K562 (cell line): ENCODE data around the gene ACAP3. TPM values are rescaled to one million over a fixed set of nuclear protein-coding genes. Genes with fewer than 3 reads are reported as not detected.
A peak's percentile ranks its signal among the peaks of the same experiment; 100 is the strongest.

Experiments used
- ATAC-seq: fragments of 200-7000 bp; cut with Tn5 transposase; 3 replicates; pipeline ENCODE4 v1.9.1; 2020; ENCODE audit warnings: moderate library complexity
- BruUV-seq: library from RNA; stranded (reverse); fragments of 400-500 nt; replicated peaks from 2 replicates; lab custom pipeline; 2021; lab: Mats Ljungman, UMichigan
- CTCF ChIA-PET: fragments of 300-600 bp; formaldehyde crosslinking; extraction: SDS; loops from one replicate; lab custom pipeline; 2021; ENCODE audit warnings: low intra/inter-chr PET ratio; lab: Yijun Ruan, JAX
- POLR2A ChIA-PET: fragments of 300-600, 350-650 bp; sonication (Branson Sonifier 250); formaldehyde crosslinking; extraction: SDS; loops from one replicate; lab custom pipeline; 2021; ENCODE audit warnings: antibody characterized with exemption, inconsistent platforms; lab: Yijun Ruan, JAX
- DNase-seq, 4 experiments: peaks; one replicate each; pipeline versions ENCODE4 v3.0.0 to v3.0.0-alpha.2; 2011 to 2018; ENCODE audit warnings: low spot score in 3 of 4, mixed read lengths in 3 of 4; ENCODE audit errors: extremely low read depth in 1 of 4
- FAIRE-seq: peaks from 2 replicates; lab custom pipeline; 2011; peaks lifted over from hg19 to GRCh38; lab: Jason Lieb, UNC
- H2AFZ ChIP-seq: 2 replicates; pipeline ENCODE4 v1.6.0; 2011; ENCODE audit warnings: low read depth, low read length, control low read depth, inconsistent platforms
- H3K27ac ChIP-seq: fragments of 200-600 bp; 3 replicates; pipeline ENCODE4 v1.8.0; 2011; ENCODE audit warnings: low read depth, mild to moderate bottlenecking, control low read depth, inconsistent platforms, low read length, moderate library complexity, mixed read lengths; ENCODE audit errors: extremely low read depth
- H3K27me3 ChIP-seq, 2 experiments: fragments of 300-600 bp in 1 of 2; 2 replicates in 1 of 2; 3 replicates in 1 of 2; pipeline versions ENCODE4 v1.6.0 to v1.8.0; 2011; ENCODE audit warnings: inconsistent platforms in 2 of 2, low read length in 2 of 2, mild to moderate bottlenecking in 1 of 2, mixed read lengths in 1 of 2, moderate library complexity in 1 of 2; ENCODE audit not compliant: control insufficient read depth in 2 of 2, insufficient read depth in 2 of 2
- H3K36me3 ChIP-seq: fragments of 300-600 bp; 3 replicates; pipeline ENCODE4 v1.8.0; 2011; ENCODE audit warnings: mild to moderate bottlenecking, low read length, inconsistent platforms; ENCODE audit not compliant: control insufficient read depth, insufficient read depth
- H3K4me1 ChIP-seq, 2 experiments: fragments of 200-600 bp in 1 of 2; replicated peaks in 1 of 2; 2 replicates in 1 of 2; 3 replicates in 1 of 2; pipeline versions ENCODE4 v1.5.1 to v1.8.0; 2011; ENCODE audit warnings: inconsistent platforms in 2 of 2, low read length in 2 of 2, mild to moderate bottlenecking in 1 of 2, mixed read lengths in 1 of 2, moderate library complexity in 1 of 2; ENCODE audit not compliant: control insufficient read depth in 2 of 2, insufficient read depth in 2 of 2
- H3K4me2 ChIP-seq: 2 replicates; pipeline ENCODE4 v1.6.1; 2011; ENCODE audit warnings: low read length, control low read depth, inconsistent platforms, mixed read lengths; ENCODE audit not compliant: insufficient read depth
- H3K4me3 ChIP-seq: fragments of 200-600 bp; sonication (generic), shearing (Covaris generic); 2 replicates; pipeline ENCODE4 v1.5.1; 2016; ENCODE audit warnings: control low read depth, inconsistent platforms
- H3K79me2 ChIP-seq: fragments of 200-600 bp; 3 replicates; pipeline ENCODE4 v1.8.0; 2011; ENCODE audit warnings: low read length, inconsistent platforms; ENCODE audit not compliant: control insufficient read depth, insufficient read depth
- H3K9ac ChIP-seq, 2 experiments: 2 replicates each; pipeline versions ENCODE4 v1.6.0 to v1.6.1; 2011; ENCODE audit warnings: low read depth in 2 of 2, low read length in 2 of 2, control low read depth in 1 of 2, inconsistent platforms in 1 of 2, mild to moderate bottlenecking in 1 of 2, mixed read lengths in 1 of 2; ENCODE audit not compliant: insufficient read depth in 1 of 2
- H3K9me1 ChIP-seq: one replicate; pipeline ENCODE4 v1.6.0; 2011; ENCODE audit warnings: inconsistent platforms, mild to moderate bottlenecking, low read length, moderate library complexity; ENCODE audit not compliant: control insufficient read depth, insufficient read depth
- H3K9me3 ChIP-seq: replicated peaks from 2 replicates; pipeline ENCODE4 v1.5.1; 2011; ENCODE audit warnings: low read depth, low read length, inconsistent platforms; ENCODE audit not compliant: control insufficient read depth, insufficient read depth
- H4K20me1 ChIP-seq: replicated peaks from 2 replicates; pipeline ENCODE4 v1.6.1; 2011; ENCODE audit warnings: low read length, inconsistent platforms, mixed read lengths; ENCODE audit not compliant: control insufficient read depth, insufficient read depth
- CHAMP1 ChIP-seq: fragments of 450-650 bp; IDR thresholded peaks from 2 replicates; pipeline ENCODE4 v1.6.1; 2016; ENCODE audit warnings: mild to moderate bottlenecking
- CTBP1 ChIP-seq: fragments of 450-650 bp; IDR thresholded peaks from 2 replicates; pipeline ENCODE4 v1.6.1; 2016; ENCODE audit warnings: borderline replicate concordance
- DMBX1 ChIP-seq: fragments of 250-450 bp; sonication (Bioruptor Pico); IDR thresholded peaks from 2 replicates; pipeline ENCODE4 v1.8.0; 2022; ENCODE audit warnings: inconsistent platforms, mild to moderate bottlenecking, moderate library complexity, borderline replicate concordance
- GATA2 ChIP-seq: sonication (generic); formaldehyde crosslinking; IDR thresholded peaks from 2 replicates; pipeline ENCODE4 v1.4.0; 2020; ENCODE audit warnings: mild to moderate bottlenecking, missing genetic modification reagents
- JUND ChIP-seq, 2 experiments: IDR thresholded peaks; 2 replicates in 1 of 2; 3 replicates in 1 of 2; pipeline ENCODE4 v1.6.1; 2011; ENCODE audit warnings: borderline replicate concordance in 2 of 2, low read depth in 2 of 2, low read length in 2 of 2, improper control_type of control experiment in 1 of 2, missing biosample characterization in 1 of 2, missing genetic modification characterization in 1 of 2, missing genetic modification reagents in 1 of 2
- KDM4B ChIP-seq, 2 experiments: fragments of 450-650 bp in 1 of 2; sonication (generic) in 1 of 2; IDR thresholded peaks; 2 replicates each; pipeline ENCODE4 v1.6.1; 2016 to 2017; ENCODE audit warnings: borderline replicate concordance in 2 of 2, antibody characterized with exemption in 1 of 2, low read depth in 1 of 2, mild to moderate bottlenecking in 1 of 2
- MTA2 ChIP-seq: fragments of 450-650 bp; IDR thresholded peaks from 2 replicates; pipeline ENCODE4 v1.6.1; 2016; ENCODE audit warnings: low read depth
- NFXL1 ChIP-seq: fragments of 450-650 bp; formaldehyde crosslinking; IDR thresholded peaks from 2 replicates; pipeline ENCODE4 v1.4.0; 2021; ENCODE audit warnings: mild to moderate bottlenecking
- SAFB ChIP-seq: fragments of 200-400 bp; formaldehyde crosslinking; IDR thresholded peaks from 2 replicates; pipeline ENCODE4 v1.6.1; 2017; ENCODE audit warnings: low read depth, low read length, borderline replicate concordance
- SMARCA5 ChIP-seq: fragments of 450-650 bp; IDR thresholded peaks from 2 replicates; pipeline ENCODE4 v1.6.1; 2016
- TCF15 ChIP-seq: fragments of 250-450 bp; sonication (Bioruptor Pico); IDR thresholded peaks from 2 replicates; pipeline ENCODE4 v1.8.0; 2022; ENCODE audit warnings: moderate library complexity, mild to moderate bottlenecking, inconsistent platforms
- UBTF ChIP-seq, 2 experiments: IDR thresholded peaks; 2 replicates each; pipeline ENCODE4 v1.6.1; 2012; ENCODE audit warnings: improper control_type of control experiment in 2 of 2, low read depth in 2 of 2, low read length in 2 of 2, borderline replicate concordance in 1 of 2
- XRCC5 ChIP-seq: fragments of 200-400 bp; formaldehyde crosslinking; IDR thresholded peaks from 2 replicates; pipeline ENCODE4 v1.6.1; 2017; ENCODE audit warnings: low read depth, mild to moderate bottlenecking, low read length
- ZNF224 ChIP-seq: sonication (generic); formaldehyde crosslinking; IDR thresholded peaks from 2 replicates; pipeline ENCODE4 v1.8.0; 2022; ENCODE audit warnings: mild to moderate bottlenecking, missing genetic modification reagents
- ZNF696 ChIP-seq: fragments of 250-450 bp; sonication (Bioruptor Pico); conservative IDR thresholded peaks from 2 replicates; pipeline ENCODE4 v1.4.0; 2020; ENCODE audit warnings: mild to moderate bottlenecking, moderate library complexity
- WGBS: fragments of 100-300 bp; shearing (Covaris generic); methylation state at CpG from one replicate; pipeline ENCODE4 v1.1.6; 2016; ENCODE audit warnings: low coverage, mixed read lengths; ENCODE audit not compliant: insufficient coverage; ENCODE audit errors: missing lambda C conversion rate; 5-methylcytosine and 5-hydroxymethylcytosine counted together
- in situ Hi-C: fragments of 300-500 bp; cut with MboI; formaldehyde crosslinking; loops from 4 replicates; pipeline ENCODE4 v1.15.0; 2018; ENCODE audit warnings: inconsistent platforms, mixed read lengths
- intact Hi-C: fragments of 100-400 bp; cut with micrococcal nuclease; formaldehyde crosslinking; loops from 2 replicates; pipeline ENCODE4 v1.14.2; 2022
- polyA plus RNA-seq, 8 experiments: library from polyadenylated mRNA; depleted of rRNA in 4 of 8; stranded (reverse) in 5 of 8; unstranded in 3 of 8; fragments of >200 nt; fragmentation: Nextera tagmentation in 2 of 8; fragmentation: Illumina TruSeq in 1 of 8; extraction: Ambion mirVana in 2 of 8; extraction: Trizol in 1 of 8; gene quantifications; 2 replicates each; pipeline versions ENCODE4 v1.2.1 to v1.2.3, GENCODE V29; 2011 to 2014; ENCODE audit warnings: inconsistent platforms in 1 of 8, missing spikeins in 1 of 8
- total RNA-seq, 7 experiments: library from RNA; depleted of rRNA in 6 of 7; stranded (reverse); fragments of >200 nt in 6 of 7; fragmentation: Illumina TruSeq in 2 of 7; extraction: Trizol in 2 of 7; gene quantifications; 2 replicates each; pipeline versions ENCODE4 v1.2.1 to v1.2.3, GENCODE V29; 2011 to 2021; ENCODE audit warnings: low replicate concordance in 1 of 7

ACAP3 gene
- total and polyA plus RNA-seq, 9 of the 15 experiments (the other 6 are each of a cell fraction or from before 2014, with no cell fraction given) = 0.01 to 49.0 (median 12.0) TPM

GRCh38 chr1:1279028-1279427 is 28.7 kb downstream of the ACAP3 start:
- no peaks in the 10 kb centered on the region for H3K36me3 ChIP-seq
- no peak overlapping the region for H3K27ac ChIP-seq
- H3K4me1 ChIP-seq = peaks cover 0 to 41% of the 10 kb centered on the region in 2 experiments; a peak in 3 of 5 replicates
- BruUV-seq = no TSS peak
- DNase-seq (no peak), ATAC-seq (no peak), FAIRE-seq (no peak)
- no peaks in the 10 kb centered on the region for H3K9me1 ChIP-seq
- 75% methylated on average over 16 of the region's 17 CpGs for WGBS
- POLR2A ChIA-PET = no interaction called here
- H3K9me3 ChIP-seq = no peaks in the 10 kb centered on the region
- H4K20me1 ChIP-seq = no peaks in the 10 kb centered on the region
- H3K9ac ChIP-seq = peak overlapping the region in 1 of 2 experiments; percentile 54; a peak in 1 of 4 replicates
- no peak overlapping the region for H3K4me2 ChIP-seq
- no peak overlapping the region for H3K4me3 ChIP-seq
- no peaks in the 10 kb centered on the region; a peak in 1 of 5 replicates for H3K27me3 ChIP-seq
- in situ Hi-C loops = no loop called here
- CTCF ChIA-PET = no interaction called here
- intact Hi-C loops = no loop called here
- peaks cover 7% of the 10 kb centered on the region; the same call in 2 of the 3 replicates for H3K79me2 ChIP-seq
- H2AFZ ChIP-seq = no peak overlapping the region
- TF ChIP-seq GATA2 (CRISPR knock-in tag) (no peak), KDM4B (IDR thresholded peaks at IDR 0.05; ENCODE audit: borderline replicate concordance in 2 of 2, low read depth in 1 of 2) (no peak), JUND (IDR thresholded peaks at IDR 0.05; ENCODE audit: borderline replicate concordance, low read depth, low read length) (no peak), JUND (tag; IDR thresholded peaks at IDR 0.05; ENCODE audit: borderline replicate concordance, low read depth, low read length) (no peak), DMBX1 (CRISPR knock-in tag) (no peak), CTBP1 (no peak), TCF15 (no peak), CHAMP1 (no peak), UBTF (IDR thresholded peaks at IDR 0.05; ENCODE audit: borderline replicate concordance in 1 of 2, low read depth in 2 of 2, low read length in 2 of 2) (no peak), NFXL1 (CRISPR knock-in tag) (no peak), XRCC5 (no peak), MTA2 (no peak), SAFB (no peak), ZNF696 (no peak), ZNF224 (CRISPR knock-in tag) (no peak), SMARCA5 (no peak)
